ENCODE data around the gene SLMAP. TPM values are rescaled to one million over a fixed set of nuclear protein-coding genes. Genes with fewer than 3 reads are reported as not detected.

The SLMAP gene
- total and polyA plus RNA-seq, 2 experiments from 2014 or later = 32.1 to 73.0 TPM

DNA sequence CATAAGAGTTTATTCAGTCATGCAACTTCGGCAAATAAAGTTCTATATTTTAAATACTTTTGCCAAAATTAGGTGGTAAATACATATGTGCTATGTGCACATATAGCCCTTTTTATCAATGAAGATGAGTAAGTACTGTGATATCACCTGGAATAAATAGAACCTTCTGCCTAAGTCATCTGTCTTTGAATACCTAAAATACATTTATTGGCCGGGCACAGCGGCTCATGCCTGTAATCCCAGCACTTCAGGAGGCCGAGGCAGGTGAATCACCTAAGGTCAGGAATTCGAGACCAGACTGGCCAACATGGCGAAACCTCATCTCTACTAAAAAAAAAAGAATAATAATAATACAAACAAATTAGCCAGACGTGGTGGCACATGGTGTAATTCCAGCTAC is 178.3 kb downstream of the SLMAP start (continued):
- TF ChIP-seq, protein P1, sequence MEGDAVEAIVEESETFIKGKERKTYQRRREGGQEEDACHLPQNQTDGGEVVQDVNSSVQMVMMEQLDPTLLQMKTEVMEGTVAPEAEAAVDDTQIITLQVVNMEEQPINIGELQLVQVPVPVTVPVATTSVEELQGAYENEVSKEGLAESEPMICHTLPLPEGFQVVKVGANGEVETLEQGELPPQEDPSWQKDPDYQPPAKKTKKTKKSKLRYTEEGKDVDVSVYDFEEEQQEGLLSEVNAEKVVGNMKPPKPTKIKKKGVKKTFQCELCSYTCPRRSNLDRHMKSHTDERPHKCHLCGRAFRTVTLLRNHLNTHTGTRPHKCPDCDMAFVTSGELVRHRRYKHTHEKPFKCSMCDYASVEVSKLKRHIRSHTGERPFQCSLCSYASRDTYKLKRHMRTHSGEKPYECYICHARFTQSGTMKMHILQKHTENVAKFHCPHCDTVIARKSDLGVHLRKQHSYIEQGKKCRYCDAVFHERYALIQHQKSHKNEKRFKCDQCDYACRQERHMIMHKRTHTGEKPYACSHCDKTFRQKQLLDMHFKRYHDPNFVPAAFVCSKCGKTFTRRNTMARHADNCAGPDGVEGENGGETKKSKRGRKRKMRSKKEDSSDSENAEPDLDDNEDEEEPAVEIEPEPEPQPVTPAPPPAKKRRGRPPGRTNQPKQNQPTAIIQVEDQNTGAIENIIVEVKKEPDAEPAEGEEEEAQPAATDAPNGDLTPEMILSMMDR (conservative IDR thresholded peaks at IDR 0.05; ENCODE audit: low read depth in 2 of 2) = no peak
- TF ChIP-seq POLR2AphosphoS5 (IDR thresholded peaks at IDR 0.05; ENCODE audit: low read depth) (no peak), NANOG (IDR thresholded peaks at IDR 0.05; ENCODE audit: borderline replicate concordance) (no peak), EZH2 (IDR thresholded peaks at IDR 0.05; ENCODE audit: low read depth, unreplicated experiment) (no peak)

DNA sequence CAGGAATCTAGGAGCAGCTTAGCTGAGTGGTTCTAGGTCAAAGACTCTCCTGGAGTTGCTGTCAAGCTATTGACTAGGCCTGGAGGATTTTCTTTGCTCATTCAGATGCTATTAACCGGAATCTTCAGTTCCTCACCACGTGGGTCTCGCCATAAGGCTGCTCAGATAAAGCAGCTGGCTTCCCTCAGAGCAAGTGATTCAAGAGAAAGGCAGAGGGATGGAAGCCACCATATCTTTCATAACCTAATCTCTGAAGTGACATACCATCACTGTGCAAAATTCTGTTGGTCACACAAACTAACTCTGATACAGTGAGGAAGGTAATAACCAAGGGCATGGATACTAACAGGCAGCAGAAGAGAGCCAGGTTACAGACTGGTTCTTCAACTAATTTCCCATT is 179.4 kb downstream of the SLMAP start:
- peaks cover 4% of the 10 kb centered on the region for H3K27me3 Mint-ChIP-seq (ENCODE audit: insufficient read depth, low read depth, poor library complexity)
- peaks cover 9% of the 10 kb centered on the region; the same call in 2 of the 3 replicates for H3K4me1 Mint-ChIP-seq
- peaks cover 4% of the 10 kb centered on the region; the same call in 2 of the 3 replicates for H3K9me3 Mint-ChIP-seq
- H3K4me3 ChIP-seq = no peak overlapping the region
- H4K20me1 ChIP-seq (replicated peaks; ENCODE audit: insufficient read depth) = no peaks in the 10 kb centered on the region
- DNase-seq (ENCODE audit: low spot score) (no peak), ATAC-seq (no peak)
- H3K4me1 ChIP-seq (ENCODE audit: insufficient read depth) = peaks cover 5% of the 10 kb centered on the region
- H3K9me2 ChIP-seq (ENCODE audit: insufficient read depth) = no peaks in the 10 kb centered on the region; the same call in 1 of the 2 replicates
- H3K36me3 Mint-ChIP-seq (ENCODE audit: low read depth) = peaks cover 17% of the 10 kb centered on the region
- H3F3A ChIP-seq (replicated peaks; ENCODE audit: low read depth) = no peaks in the 10 kb centered on the region; the same call in 1 of the 2 replicates
- H3K79me2 ChIP-seq (replicated peaks; ENCODE audit: insufficient read depth) = no peaks in the 10 kb centered on the region
- H3K4me3 Mint-ChIP-seq = no peak overlapping the region
- no peak overlapping the region for H3K4me2 ChIP-seq
- no peaks in the 10 kb centered on the region for H3K27me3 ChIP-seq (ENCODE audit: insufficient read depth)
- H3K27ac ChIP-seq (ENCODE audit: low read depth) = no peak overlapping the region
- no peak overlapping the region for H2AFZ ChIP-seq
- H3K36me3 ChIP-seq (ENCODE audit: insufficient read depth) = no peaks in the 10 kb centered on the region
- H3K27ac Mint-ChIP-seq = no peak overlapping the region
- TF ChIP-seq, protein P1 (conservative IDR thresholded peaks at IDR 0.05; ENCODE audit: low read depth in 2 of 2) = no peak
- TF ChIP-seq POLR2AphosphoS5 (IDR thresholded peaks at IDR 0.05; ENCODE audit: low read depth) = no peak
- no peak for TF ChIP-seq EZH2phosphoT487 (IDR thresholded peaks at IDR 0.05; ENCODE audit: unreplicated experiment)
- TF ChIP-seq, protein P2, sequence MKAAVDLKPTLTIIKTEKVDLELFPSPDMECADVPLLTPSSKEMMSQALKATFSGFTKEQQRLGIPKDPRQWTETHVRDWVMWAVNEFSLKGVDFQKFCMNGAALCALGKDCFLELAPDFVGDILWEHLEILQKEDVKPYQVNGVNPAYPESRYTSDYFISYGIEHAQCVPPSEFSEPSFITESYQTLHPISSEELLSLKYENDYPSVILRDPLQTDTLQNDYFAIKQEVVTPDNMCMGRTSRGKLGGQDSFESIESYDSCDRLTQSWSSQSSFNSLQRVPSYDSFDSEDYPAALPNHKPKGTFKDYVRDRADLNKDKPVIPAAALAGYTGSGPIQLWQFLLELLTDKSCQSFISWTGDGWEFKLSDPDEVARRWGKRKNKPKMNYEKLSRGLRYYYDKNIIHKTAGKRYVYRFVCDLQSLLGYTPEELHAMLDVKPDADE (IDR thresholded peaks at IDR 0.05) = no peak
- no peak for TF ChIP-seq STAT1 (IDR thresholded peaks at IDR 0.05; ENCODE audit: unreplicated experiment)
- no peak for TF ChIP-seq JUNB (IDR thresholded peaks at IDR 0.05; ENCODE audit: unreplicated experiment)
- no peak for TF ChIP-seq EZH2 (IDR thresholded peaks at IDR 0.05; ENCODE audit: low read depth, unreplicated experiment)
- no peak for TF ChIP-seq NANOG (IDR thresholded peaks at IDR 0.05; ENCODE audit: borderline replicate concordance)
- TF ChIP-seq, protein P3, sequence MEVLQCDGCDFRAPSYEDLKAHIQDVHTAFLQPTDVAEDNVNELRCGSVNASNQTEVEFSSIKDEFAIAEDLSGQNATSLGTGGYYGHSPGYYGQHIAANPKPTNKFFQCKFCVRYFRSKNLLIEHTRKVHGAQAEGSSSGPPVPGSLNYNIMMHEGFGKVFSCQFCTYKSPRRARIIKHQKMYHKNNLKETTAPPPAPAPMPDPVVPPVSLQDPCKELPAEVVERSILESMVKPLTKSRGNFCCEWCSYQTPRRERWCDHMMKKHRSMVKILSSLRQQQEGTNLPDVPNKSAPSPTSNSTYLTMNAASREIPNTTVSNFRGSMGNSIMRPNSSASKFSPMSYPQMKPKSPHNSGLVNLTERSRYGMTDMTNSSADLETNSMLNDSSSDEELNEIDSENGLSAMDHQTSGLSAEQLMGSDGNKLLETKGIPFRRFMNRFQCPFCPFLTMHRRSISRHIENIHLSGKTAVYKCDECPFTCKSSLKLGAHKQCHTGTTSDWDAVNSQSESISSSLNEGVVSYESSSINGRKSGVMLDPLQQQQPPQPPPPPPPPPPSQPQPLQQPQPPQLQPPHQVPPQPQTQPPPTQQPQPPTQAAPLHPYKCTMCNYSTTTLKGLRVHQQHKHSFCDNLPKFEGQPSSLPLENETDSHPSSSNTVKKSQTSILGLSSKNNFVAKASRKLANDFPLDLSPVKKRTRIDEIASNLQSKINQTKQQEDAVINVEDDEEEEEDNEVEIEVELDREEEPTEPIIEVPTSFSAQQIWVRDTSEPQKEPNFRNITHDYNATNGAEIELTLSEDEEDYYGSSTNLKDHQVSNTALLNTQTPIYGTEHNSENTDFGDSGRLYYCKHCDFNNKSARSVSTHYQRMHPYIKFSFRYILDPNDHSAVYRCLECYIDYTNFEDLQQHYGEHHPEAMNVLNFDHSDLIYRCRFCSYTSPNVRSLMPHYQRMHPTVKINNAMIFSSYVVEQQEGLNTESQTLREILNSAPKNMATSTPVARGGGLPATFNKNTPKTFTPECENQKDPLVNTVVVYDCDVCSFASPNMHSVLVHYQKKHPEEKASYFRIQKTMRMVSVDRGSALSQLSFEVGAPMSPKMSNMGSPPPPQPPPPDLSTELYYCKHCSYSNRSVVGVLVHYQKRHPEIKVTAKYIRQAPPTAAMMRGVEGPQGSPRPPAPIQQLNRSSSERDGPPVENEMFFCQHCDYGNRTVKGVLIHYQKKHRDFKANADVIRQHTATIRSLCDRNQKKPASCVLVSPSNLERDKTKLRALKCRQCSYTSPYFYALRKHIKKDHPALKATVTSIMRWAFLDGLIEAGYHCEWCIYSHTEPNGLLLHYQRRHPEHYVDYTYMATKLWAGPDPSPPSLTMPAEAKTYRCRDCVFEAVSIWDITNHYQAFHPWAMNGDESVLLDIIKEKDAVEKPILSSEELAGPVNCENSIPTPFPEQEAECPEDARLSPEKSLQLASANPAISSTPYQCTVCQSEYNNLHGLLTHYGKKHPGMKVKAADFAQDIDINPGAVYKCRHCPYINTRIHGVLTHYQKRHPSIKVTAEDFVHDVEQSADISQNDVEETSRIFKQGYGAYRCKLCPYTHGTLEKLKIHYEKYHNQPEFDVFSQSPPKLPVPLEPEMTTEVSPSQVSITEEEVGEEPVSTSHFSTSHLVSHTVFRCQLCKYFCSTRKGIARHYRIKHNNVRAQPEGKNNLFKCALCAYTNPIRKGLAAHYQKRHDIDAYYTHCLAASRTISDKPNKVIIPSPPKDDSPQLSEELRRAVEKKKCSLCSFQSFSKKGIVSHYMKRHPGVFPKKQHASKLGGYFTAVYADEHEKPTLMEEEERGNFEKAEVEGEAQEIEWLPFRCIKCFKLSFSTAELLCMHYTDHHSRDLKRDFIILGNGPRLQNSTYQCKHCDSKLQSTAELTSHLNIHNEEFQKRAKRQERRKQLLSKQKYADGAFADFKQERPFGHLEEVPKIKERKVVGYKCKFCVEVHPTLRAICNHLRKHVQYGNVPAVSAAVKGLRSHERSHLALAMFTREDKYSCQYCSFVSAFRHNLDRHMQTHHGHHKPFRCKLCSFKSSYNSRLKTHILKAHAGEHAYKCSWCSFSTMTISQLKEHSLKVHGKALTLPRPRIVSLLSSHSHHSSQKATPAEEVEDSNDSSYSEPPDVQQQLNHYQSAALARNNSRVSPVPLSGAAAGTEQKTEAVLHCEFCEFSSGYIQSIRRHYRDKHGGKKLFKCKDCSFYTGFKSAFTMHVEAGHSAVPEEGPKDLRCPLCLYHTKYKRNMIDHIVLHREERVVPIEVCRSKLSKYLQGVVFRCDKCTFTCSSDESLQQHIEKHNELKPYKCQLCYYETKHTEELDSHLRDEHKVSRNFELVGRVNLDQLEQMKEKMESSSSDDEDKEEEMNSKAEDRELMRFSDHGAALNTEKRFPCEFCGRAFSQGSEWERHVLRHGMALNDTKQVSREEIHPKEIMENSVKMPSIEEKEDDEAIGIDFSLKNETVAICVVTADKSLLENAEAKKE (CRISPR knock-in tag; IDR thresholded peaks at IDR 0.05) = no peak
- no peak for TF ChIP-seq ZNF114 (CRISPR knock-in tag; IDR thresholded peaks at IDR 0.05)
